ENCODE results near the gene RRP15. TPM values are rescaled to one million over a fixed set of nuclear protein-coding genes. Genes with fewer than 3 reads are reported as not detected.

RRP15 gene
- total and polyA plus RNA-seq, 10 donors: 2.2 to 22.7 (median 10.6) TPM

DNA sequence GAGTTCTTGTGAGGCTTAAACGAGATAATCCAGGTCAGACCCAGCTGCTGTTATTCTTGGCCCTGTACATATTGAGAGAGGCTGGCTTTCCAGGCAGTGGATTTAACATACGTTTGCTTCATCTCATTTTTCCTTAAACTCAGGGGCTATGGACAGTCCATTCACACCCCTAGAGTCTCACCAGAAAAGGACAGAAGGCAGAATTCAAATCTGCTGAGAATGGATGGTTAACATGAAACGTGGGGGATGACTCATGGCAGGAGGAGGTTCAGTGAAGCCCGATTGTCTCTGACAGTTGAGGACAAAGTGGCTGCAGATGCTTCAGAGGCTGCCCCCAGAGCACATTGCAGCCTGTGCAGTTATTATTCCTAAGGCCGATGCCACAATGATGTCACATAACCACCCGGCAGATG lies 99.5 kb downstream of the RRP15 start:
- no peaks in the 10 kb centered on the region for H3K9me3 ChIP-seq
- H3K27me3 ChIP-seq (replicated peaks in 1 of 7): peaks cover 0 to 8% (median 0%) of the 10 kb centered on the region in 7 donors
- 67 to 82% (median 75%) methylated on average over 6 of the region's 6 CpGs for WGBS, 5 donors
- intact Hi-C loops (cut with DNase I; ENCODE audit: low total_unique reads): no loop called here
- H3K36me3 ChIP-seq: no peaks in the 10 kb centered on the region
- H3K4me3 ChIP-seq: no peak overlapping the region
- H3K4me1 ChIP-seq: no peaks in the 10 kb centered on the region
- no peak overlapping the region for H3K27ac ChIP-seq
- no peak for DNase-seq
- TF ChIP-seq, protein P1, sequence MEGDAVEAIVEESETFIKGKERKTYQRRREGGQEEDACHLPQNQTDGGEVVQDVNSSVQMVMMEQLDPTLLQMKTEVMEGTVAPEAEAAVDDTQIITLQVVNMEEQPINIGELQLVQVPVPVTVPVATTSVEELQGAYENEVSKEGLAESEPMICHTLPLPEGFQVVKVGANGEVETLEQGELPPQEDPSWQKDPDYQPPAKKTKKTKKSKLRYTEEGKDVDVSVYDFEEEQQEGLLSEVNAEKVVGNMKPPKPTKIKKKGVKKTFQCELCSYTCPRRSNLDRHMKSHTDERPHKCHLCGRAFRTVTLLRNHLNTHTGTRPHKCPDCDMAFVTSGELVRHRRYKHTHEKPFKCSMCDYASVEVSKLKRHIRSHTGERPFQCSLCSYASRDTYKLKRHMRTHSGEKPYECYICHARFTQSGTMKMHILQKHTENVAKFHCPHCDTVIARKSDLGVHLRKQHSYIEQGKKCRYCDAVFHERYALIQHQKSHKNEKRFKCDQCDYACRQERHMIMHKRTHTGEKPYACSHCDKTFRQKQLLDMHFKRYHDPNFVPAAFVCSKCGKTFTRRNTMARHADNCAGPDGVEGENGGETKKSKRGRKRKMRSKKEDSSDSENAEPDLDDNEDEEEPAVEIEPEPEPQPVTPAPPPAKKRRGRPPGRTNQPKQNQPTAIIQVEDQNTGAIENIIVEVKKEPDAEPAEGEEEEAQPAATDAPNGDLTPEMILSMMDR (IDR thresholded peaks at IDR 0.05 in 8 of 11, conservative IDR thresholded peaks at IDR 0.05 in 3 of 11): no peak
- TF ChIP-seq POLR2AphosphoS5 (IDR thresholded peaks at IDR 0.05): no peak
- TF ChIP-seq POLR2A (IDR thresholded peaks at IDR 0.05): no peak

Small RNA genes within 50 kb of the gene (small RNA-seq; reads per million reads assigned to genes)
- 0 reads per million in 4 donors for gene AC096638.1

Other genes starting within 250 kb of the RRP15 start
- 1 to 10 TPM; 1.2 to 5.5 (median 3.7) TPM for gene TGFB2, start 60.0 kb downstream of the RRP15 start, total RNA-seq
- gene TGFB2, start 60.0 kb downstream of the RRP15 start, polyA plus RNA-seq: under 1 TPM; 0.24 to 0.65 (median 0.61) TPM